ENCODE data around the gene TSHZ2. TPM values are rescaled to one million over a fixed set of nuclear protein-coding genes. Genes with fewer than 3 reads are reported as not detected.

Gene TSHZ2
- total RNA-seq, 1 donor from 2014 or later, result 30.4 TPM

GRCh38 chr20:53036992-53037391, 64.8 kb downstream of the TSHZ2 start:
- Histone ChIP-seq H3K36me3 (no peaks in the 10 kb centered on the region), H3K4me1 (peaks cover 4% of the 10 kb centered on the region), H3K9me3 (no peaks in the 10 kb centered on the region), H3K4me3 (no peak overlapping the region), H3K27ac (no peak overlapping the region), H3K27me3 (no peaks in the 10 kb centered on the region)
- intact Hi-C loops (cut with DNase I), result no loop called here
- no peak for DNase-seq (ENCODE audit: extremely low spot score in 2 of 2)
- TF ChIP-seq POLR2A (IDR thresholded peaks at IDR 0.05) (no peak), POLR2AphosphoS5 (IDR thresholded peaks at IDR 0.05; ENCODE audit: insufficient read depth in 1 of 2, low read depth in 1 of 2) (peak in 1 of 2 donors; percentile 41), CTCF (IDR thresholded peaks at IDR 0.05) (no peak)

DNA sequence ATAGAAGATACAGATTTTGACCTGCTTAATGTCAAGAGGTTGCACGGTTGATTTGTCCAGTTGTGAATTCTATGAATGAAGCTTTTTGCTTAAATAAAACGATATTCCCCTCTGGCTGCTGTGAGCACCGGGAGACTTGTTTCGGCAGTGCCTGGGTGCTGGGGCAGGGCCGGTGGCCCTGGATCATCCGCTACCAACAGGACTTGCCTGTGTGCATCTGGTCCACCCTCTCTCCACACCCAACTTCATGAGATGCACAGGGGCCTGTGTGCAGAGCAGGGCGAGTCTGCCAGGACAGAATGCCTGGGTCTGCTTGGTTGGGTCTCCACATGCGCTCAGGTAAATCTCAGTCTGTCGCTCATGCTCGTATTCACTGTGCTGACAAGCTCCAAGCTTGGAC, 65.5 kb downstream of the TSHZ2 start:
- Histone ChIP-seq H3K27me3 (no peaks in the 10 kb centered on the region), H3K9me3 (no peaks in the 10 kb centered on the region), H3K4me1 (peaks cover 4% of the 10 kb centered on the region), H3K4me3 (no peak overlapping the region), H3K27ac (no peak overlapping the region), H3K36me3 (no peaks in the 10 kb centered on the region)
- TF ChIP-seq POLR2AphosphoS5 (IDR thresholded peaks at IDR 0.05; ENCODE audit: insufficient read depth in 1 of 2, low read depth in 1 of 2) (no peak), CTCF (IDR thresholded peaks at IDR 0.05) (no peak), POLR2A (IDR thresholded peaks at IDR 0.05) (no peak)
- no peak for DNase-seq (ENCODE audit: extremely low spot score in 2 of 2)
- intact Hi-C loops (cut with DNase I), result no loop called here

DNA sequence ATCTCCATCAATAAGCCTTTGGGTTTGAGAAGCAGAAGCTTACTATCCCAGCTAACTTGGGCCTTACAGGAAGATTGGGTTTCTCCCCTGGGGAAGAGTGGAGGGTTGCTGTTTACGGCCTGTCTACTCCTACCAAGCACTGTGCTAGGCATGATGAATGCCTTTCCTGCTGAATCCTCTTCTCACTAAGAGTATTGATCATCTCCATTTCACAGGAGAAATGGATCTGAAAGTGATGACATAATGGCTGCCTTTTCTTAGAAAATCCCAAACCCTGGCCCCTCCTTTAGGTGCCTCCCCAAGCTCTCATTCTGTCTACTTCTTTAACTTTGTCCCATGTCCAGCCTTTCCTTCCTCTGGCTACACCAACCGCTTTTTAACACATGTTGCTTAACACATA, 66.1 kb downstream of the TSHZ2 start:
- no peak for DNase-seq (ENCODE audit: extremely low spot score in 2 of 2)
- no peak overlapping the region for H3K27ac ChIP-seq
- no peak overlapping the region for H3K4me3 ChIP-seq
- intact Hi-C loops (cut with DNase I), result no loop called here
- no peaks in the 10 kb centered on the region for H3K9me3 ChIP-seq
- H3K36me3 ChIP-seq, result no peaks in the 10 kb centered on the region
- TF ChIP-seq CTCF (IDR thresholded peaks at IDR 0.05) (no peak), POLR2A (IDR thresholded peaks at IDR 0.05) (no peak), POLR2AphosphoS5 (IDR thresholded peaks at IDR 0.05; ENCODE audit: insufficient read depth in 1 of 2, low read depth in 1 of 2) (no peak)
- peaks cover 4% of the 10 kb centered on the region for H3K4me1 ChIP-seq
- no peaks in the 10 kb centered on the region for H3K27me3 ChIP-seq

- H3K27ac ChIP-seq, result no peak overlapping the region
- no peaks in the 10 kb centered on the region for H3K27me3 ChIP-seq
- H3K4me1 ChIP-seq, result peaks cover 4% of the 10 kb centered on the region
- H3K36me3 ChIP-seq, result no peaks in the 10 kb centered on the region
- no peak for TF ChIP-seq POLR2AphosphoS5 (IDR thresholded peaks at IDR 0.05; ENCODE audit: insufficient read depth in 1 of 2, low read depth in 1 of 2)
- TF ChIP-seq CTCF (IDR thresholded peaks at IDR 0.05), result no peak
- TF ChIP-seq POLR2A (IDR thresholded peaks at IDR 0.05), result no peak
- no peak overlapping the region for H3K4me3 ChIP-seq
- intact Hi-C loops (cut with DNase I), result no loop called here
- DNase-seq (ENCODE audit: extremely low spot score in 2 of 2), result no peak
- no peaks in the 10 kb centered on the region for H3K9me3 ChIP-seq
These were observed 68.8 kb downstream of the TSHZ2 start for GRCh38 chr20:53040693-53041589.

- intact Hi-C loops (cut with DNase I), result no loop called here
- Histone ChIP-seq H3K27me3 (no peaks in the 10 kb centered on the region), H3K9me3 (no peaks in the 10 kb centered on the region), H3K4me3 (no peak overlapping the region), H3K4me1 (peaks cover 4% of the 10 kb centered on the region), H3K36me3 (no peaks in the 10 kb centered on the region), H3K27ac (no peak overlapping the region)
- no peak for DNase-seq (ENCODE audit: extremely low spot score in 2 of 2)
- TF ChIP-seq POLR2AphosphoS5 (IDR thresholded peaks at IDR 0.05; ENCODE audit: insufficient read depth in 1 of 2, low read depth in 1 of 2) (no peak), POLR2A (IDR thresholded peaks at IDR 0.05) (no peak), CTCF (IDR thresholded peaks at IDR 0.05) (no peak)
These were observed 70.4 kb downstream of the TSHZ2 start for GRCh38 chr20:53042521-53042920.

All from vagina (tissue), 2 donors.